Bronchial epithelial cell (primary cell): ENCODE measurements around the gene ANKRD27. TPM values are rescaled to one million over a fixed set of nuclear protein-coding genes. Genes with fewer than 3 reads are reported as not detected.

Experiments used
- DNase-seq: peaks from one replicate; pipeline ENCODE4 v3.0.0-alpha.2; 2010; ENCODE audit warnings: low read depth
- FAIRE-seq: peaks from 2 replicates; lab custom pipeline; 2011; peaks lifted over from hg19 to GRCh38; lab: Jason Lieb, UNC
- H3K27me3 ChIP-seq: 2 replicates; pipeline ENCODE4 v1.5.1; 2011; ENCODE audit warnings: low read length; ENCODE audit not compliant: control insufficient read depth, insufficient read depth
- H3K36me3 ChIP-seq: 2 replicates; pipeline ENCODE4 v1.5.1; 2011; ENCODE audit warnings: low read length; ENCODE audit not compliant: control insufficient read depth, insufficient read depth
- H3K4me3 ChIP-seq: 2 replicates; pipeline ENCODE4 v1.5.1; 2011; ENCODE audit warnings: mild to moderate bottlenecking, low read depth, low read length, control low read depth
- CTCF ChIP-seq: IDR thresholded peaks from 2 replicates; pipeline ENCODE4 v1.5.1; 2011; ENCODE audit warnings: mild to moderate bottlenecking, moderate library complexity, low read length, control low read depth, inconsistent platforms; ENCODE audit not compliant: insufficient read depth, severe bottlenecking
- total RNA-seq: library from RNA; depleted of rRNA; stranded (reverse); fragments of >200 nt; gene quantifications from 2 replicates; pipeline ENCODE4 v1.2.1, GENCODE V29; 2014

The ANKRD27 gene
- total RNA-seq, 1 donor from 2014 or later = 37.6 TPM

GRCh38 chr19:32607479-32607878 lies 67.5 kb downstream of the ANKRD27 start:
- DNase-seq = no peak
- no peak for TF ChIP-seq CTCF

GRCh38 chr19:32606289-32606688 lies 68.7 kb downstream of the ANKRD27 start:
- Histone ChIP-seq H3K4me3 (no peak overlapping the region), H3K36me3 (peaks cover 20% of the 10 kb centered on the region), H3K27me3 (no peaks in the 10 kb centered on the region)
- DNase-seq (no peak), FAIRE-seq (no peak)
- no peak for TF ChIP-seq CTCF

More at GRCh38 chr19:32607479-32607878, 67.5 kb downstream of the ANKRD27 start:
- H3K4me3 ChIP-seq = no peak overlapping the region
- peaks cover 18% of the 10 kb centered on the region for H3K36me3 ChIP-seq
- no peak for FAIRE-seq
- no peaks in the 10 kb centered on the region for H3K27me3 ChIP-seq

GRCh38 chr19:32605544-32605943 lies 69.4 kb downstream of the ANKRD27 start:
- no peak overlapping the region for H3K4me3 ChIP-seq
- H3K27me3 ChIP-seq = no peaks in the 10 kb centered on the region
- FAIRE-seq (no peak), DNase-seq (no peak)
- no peak for TF ChIP-seq CTCF
- H3K36me3 ChIP-seq = peaks cover 19% of the 10 kb centered on the region

GRCh38 chr19:32603961-32604360 lies 71.0 kb downstream of the ANKRD27 start:
- TF ChIP-seq CTCF = no peak
- H3K36me3 ChIP-seq = peaks cover 21% of the 10 kb centered on the region
- no peaks in the 10 kb centered on the region for H3K27me3 ChIP-seq
- DNase-seq (no peak), FAIRE-seq (no peak)
- H3K4me3 ChIP-seq = no peak overlapping the region

- DNase-seq = peak; percentile 54
- Histone ChIP-seq H3K27me3 (no peaks in the 10 kb centered on the region), H3K36me3 (peaks cover 16% of the 10 kb centered on the region), H3K4me3 (no peak overlapping the region)
- FAIRE-seq = no peak
- TF ChIP-seq CTCF = peak; percentile 64
Measured at GRCh38 chr19:32599736-32600157, 75.2 kb downstream of the ANKRD27 start.

- DNase-seq (no peak), FAIRE-seq (no peak)
- no peak for TF ChIP-seq CTCF
- Histone ChIP-seq H3K27me3 (no peaks in the 10 kb centered on the region), H3K36me3 (peaks cover 16% of the 10 kb centered on the region), H3K4me3 (no peak overlapping the region)
Measured at GRCh38 chr19:32599258-32599657, 75.7 kb downstream of the ANKRD27 start.
